IPS DF 19.7 (cell line): Measurements from ENCODE around the gene ZNF41.
"Not testable (repeated sequence)": the region's sequence is repeated elsewhere in the genome, so short reads cannot be mapped to it uniquely, and the experiment has no call there.

ENCODE experiments used
- DNase-seq: peaks from one replicate; pipeline ENCODE4 v3.0.0-alpha.2; 2013; ENCODE audit warnings: low read depth, low spot score

The ZNF41 gene

DNA sequence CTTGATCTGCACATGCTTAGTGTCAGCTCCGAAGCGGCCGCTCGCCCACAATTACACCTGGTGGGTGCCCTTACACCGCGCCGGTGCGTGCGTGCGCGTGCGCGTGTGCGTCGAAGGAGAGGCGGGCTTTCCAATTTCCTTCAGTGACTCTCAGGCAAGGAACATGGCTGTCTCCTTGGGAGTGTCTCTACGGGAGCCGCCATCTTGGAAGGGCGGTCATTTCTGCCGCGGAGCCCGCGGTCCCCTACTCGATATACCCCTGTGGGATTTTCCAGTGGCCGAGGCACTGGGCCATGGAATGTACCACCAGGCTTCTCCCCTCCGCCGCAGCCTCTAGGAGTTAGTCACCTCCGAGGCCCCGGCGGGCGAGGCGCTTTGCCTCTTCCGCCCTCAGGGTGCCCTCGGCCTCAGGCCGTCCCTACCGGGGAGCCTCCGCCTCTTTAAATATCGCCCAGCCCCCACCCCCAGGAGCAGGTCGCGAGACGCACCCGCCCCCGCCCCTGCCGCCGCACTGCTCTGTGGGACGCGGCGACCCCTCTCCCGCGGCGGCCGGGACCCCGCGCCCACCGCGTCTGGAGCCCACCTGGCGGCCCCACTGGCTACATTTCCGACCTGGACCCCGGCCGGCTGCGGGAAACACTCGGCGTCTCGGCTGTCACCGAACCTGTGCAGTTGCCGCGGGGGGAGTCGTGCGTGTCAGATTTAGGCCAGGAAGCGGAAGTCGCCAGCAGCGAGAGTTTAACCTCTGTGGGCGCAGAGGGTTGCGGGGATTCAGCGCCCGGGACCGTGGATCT lies at the start of gene ZNF41:
Gene ZNF41 (minus strand): TSS at position 711 of the 794 bp plus-strand sequence. CDS start 15,741 bp downstream, outside the sequence.
- peak; percentile 45 for DNase-seq

DNA sequence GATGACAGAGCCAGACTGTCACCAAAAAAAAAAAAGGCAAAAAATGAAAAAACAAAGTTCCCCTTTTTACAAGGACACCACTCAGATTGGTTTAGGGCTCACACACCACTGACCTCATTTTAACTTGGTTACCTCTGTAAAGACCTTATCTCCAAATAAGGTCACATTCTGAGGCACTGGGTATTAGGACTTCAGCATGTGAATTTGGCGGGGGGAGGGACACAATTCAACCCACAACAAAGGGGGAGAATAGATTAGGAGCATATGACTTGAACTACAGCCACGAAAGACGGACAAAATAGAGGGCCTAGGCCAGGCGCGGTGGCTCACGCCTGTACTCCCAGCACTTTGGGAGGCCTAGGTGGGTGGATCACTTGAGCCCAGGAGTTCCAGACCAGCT lies 47.0 kb upstream of the ZNF41 start:
- DNase-seq, result no peak

DNA sequence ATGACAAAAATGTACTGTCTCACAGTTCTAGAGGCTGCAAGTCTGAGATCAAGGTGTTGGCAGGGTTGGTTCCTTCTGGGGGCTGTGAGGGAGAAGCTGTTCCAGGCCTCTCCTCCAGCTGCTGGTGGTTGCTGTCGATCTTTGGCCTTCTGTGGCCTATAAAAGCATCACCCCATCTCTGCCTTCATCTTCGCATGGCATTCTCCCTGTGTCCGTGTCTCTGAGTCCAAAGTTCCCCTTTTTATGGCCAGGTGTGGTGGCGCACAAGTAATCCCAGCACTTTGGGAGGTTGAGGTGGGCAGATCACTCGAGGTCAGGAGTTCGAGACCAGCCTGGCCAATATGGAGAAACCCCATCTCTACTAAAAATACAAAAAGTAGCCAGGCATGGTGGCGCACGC lies 46.5 kb upstream of the ZNF41 start:
- no peak for DNase-seq

DNA sequence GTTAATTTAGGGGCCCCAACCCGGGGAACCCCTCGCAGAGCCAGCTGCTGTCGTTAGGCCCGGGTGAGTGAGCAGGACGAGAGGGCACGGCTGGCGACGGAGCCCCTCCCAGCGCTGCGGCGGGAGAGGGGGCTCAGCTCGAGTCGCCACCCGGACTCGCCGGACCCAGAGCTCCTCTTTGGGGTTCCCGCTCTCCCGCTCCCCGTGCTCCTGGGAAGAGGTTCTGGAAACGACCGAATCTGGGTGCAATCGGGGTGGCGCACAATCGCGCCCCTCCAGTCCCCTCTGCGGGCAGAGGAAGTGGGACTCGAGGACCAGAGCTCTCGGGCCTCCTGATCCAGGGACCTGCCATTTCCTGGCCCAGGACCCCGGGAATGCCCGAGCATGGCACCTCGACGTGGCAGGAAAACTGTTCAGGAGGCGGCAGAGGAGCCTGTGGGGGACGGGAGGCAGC lies 40.7 kb upstream of the ZNF41 start:
- DNase-seq, result no peak

DNA sequence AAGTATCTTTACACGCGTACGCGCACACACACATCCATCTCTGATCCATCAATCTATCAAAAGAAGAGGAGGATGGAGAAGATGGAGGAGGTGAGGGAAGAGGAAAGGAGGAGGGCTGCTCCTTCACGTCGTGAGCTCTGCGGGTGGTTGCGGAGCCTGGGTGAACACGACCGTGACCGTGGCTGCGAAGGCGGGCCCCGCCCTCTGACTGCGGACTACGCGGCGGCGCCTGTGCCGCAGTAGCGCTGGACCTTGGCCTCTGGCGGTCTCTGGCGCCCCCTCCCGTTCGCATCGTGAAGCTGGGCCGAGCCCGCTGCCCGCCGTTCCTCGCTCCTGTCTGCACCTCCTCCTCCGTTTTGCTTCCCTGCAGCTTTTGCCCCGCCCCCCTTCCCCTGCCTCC lies 40.3 kb upstream of the ZNF41 start:
- DNase-seq, result no peak

DNA sequence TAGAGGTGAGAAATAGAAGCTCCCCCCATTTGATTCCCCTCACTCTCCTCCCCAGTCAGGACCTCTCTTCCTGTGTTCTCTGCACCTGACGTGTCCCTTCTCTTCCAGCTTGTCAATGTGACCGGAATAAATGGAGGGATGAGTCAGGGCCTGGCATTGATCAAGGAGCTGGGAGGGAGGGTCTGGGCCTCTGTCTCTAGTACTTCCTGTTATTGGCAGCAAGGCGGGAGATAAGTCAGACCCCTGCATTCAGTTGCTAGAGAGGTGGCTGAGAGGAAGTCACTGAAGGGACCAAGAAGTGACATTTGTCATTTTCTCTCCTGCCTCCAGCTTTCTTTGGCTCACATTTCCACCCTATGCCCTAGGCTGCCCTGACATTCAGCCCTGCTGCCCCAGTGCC lies 35.1 kb upstream of the ZNF41 start:
- DNase-seq, result no peak

DNA sequence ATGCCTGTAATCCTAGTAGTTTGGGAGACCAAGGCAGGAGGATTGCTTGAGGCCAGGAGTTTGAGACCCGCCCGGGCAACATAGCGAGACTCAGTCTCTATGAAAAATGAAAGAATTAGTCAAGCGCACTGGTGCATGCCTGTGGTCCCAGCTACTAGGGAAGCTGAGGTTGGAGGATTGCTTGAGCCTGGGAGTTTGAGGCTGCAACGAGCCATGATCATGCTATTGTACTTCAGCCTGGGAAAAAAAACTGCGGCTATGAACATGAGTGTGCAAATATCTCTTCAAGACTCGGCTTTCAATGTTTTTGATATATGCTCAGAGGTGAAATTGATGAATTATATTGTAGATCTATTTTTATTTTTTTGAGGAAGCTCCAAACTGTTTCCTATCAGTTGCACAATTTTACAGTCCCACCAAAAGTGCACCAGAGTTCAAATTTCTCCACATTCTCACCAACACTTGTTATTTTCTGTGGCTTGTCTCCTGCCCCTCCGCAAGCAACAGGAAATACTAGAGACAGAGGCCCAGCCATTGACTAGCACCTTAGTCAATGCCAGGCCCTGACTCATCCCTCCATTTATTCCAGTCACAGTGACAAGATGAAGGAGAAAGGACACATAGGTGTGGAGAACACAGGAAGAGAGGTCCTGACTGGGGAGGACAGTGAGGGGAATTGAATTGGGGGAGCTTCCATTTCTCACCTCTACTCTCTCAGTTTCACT lies 33.1 kb upstream of the ZNF41 start:
- DNase-seq, result no peak

DNA sequence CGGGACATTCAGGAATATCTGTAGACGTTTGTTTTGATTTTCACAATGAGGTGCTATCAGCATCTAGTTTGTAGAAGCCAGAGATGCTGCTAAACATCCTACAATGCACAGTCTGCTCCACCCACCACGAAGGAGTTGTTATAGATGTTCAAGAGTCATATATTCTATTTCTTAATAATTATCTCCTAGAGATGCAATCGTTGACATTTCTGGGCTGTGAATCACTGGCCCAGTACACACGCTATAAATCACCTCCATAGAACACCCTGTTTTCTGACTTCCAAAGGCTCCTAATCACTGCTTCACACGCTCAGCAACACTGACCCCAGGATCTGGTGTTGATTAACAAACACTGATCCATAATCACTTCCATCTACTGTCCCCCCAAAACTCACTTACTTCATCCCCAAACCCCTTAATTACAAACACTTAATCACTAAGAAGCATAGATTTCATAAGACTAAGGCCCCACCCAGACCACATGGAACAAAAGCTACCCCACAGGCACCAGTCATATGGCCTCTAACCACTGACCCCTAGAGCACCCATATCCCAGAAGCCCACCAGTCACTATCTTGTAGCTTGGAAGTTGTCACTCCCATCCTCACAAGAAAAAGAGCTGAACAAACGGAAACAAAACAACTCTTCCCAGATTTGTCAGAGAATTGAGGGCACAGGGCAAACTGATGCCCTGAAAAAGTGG lies 31.7 kb upstream of the ZNF41 start:
- no peak for DNase-seq

DNA sequence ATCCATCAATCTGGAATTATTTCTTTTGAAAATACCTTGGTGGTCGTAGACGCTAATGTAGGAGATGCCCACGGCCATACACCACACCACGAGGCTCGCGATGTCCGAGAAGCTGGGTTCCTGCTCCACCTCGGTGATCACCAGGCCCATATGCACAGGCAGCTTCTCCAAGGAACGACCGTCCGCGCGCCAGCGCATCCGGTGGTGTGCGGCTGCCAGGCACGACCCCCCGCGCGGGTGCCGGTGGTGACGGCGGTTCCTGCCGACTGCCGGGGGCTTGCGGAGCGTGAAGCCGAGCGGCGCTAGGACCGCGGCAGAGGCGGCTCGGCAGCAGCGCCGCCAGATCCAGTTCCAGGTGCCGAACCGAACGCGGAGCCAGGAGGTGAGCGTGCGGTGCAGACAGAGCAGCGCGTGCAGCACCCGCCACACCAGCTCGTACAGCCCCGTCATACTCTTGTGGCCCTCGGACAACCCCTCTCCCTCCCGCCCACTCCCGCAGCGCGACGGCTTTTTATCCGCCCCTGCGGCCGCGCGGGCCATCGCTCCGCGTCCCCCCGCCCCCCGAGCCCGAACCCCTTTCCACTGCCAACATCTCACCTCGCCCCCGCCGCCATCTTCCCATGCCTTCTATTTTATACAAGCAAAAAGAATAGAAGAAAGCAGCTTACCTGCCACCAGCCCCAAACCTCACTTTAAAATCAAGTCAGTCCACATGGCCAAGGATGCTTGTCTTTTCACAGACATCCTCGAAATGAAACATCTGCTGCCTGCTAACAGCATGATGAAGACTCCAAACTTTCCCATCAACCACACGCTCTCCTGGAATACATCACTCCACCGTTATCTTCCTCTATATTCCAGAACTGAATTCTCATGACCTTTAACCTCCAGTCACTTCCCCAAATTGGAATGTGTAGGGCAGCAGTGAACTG lies 30.3 kb upstream of the ZNF41 start:
- DNase-seq, result not testable (repeated sequence)

DNA sequence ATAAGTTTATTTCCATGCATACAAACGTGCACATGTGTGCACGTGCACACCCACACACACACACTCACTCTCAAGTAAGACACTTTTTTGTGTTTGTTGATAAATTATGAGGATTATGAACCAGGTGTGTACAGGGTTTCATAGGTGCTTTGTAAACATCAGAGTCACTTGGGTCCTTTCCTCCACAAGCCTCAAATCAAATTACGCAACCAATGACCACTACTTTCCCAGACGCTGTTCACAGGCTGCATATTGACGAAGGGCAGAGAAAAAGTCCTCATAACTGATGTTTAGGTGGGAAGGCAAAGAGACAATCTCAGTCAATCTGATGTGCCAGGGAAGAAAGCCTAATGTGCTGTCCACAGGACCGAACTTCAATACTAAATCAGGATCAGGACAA lies 29.4 kb upstream of the ZNF41 start:
- not testable (repeated sequence) for DNase-seq

DNA sequence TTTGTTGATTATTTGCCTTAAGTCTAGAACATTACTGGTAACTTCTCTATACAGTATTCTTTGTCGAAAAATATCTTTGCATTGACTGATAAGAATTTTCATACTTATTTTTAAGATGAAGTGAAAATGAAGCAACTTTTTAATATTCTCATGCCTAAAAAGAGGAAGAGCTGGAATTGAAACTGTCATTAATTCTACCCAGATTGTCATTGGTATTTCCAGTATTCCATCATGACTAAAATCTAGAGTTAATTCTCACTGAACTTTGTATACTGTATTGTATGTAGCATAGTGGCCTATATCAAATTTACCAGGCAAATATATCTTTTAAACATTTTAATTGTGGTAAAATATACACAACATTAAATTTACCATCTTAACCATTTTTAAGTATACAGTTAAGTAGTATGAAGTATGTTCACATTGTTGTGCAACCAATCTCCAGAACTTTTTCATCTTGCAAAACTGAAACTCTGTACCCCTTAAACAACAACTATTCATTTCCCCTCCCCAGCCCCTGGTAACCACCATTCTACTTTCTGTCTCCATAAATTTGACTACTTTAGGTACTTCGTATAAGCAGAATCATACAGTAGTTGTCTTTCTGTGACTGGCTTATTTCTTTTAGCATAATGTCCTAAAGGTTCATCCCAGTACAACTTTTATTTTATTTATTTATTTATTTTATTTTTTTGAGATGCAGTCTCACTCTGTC lies 24.3 kb upstream of the ZNF41 start:
- DNase-seq, result no peak

DNA sequence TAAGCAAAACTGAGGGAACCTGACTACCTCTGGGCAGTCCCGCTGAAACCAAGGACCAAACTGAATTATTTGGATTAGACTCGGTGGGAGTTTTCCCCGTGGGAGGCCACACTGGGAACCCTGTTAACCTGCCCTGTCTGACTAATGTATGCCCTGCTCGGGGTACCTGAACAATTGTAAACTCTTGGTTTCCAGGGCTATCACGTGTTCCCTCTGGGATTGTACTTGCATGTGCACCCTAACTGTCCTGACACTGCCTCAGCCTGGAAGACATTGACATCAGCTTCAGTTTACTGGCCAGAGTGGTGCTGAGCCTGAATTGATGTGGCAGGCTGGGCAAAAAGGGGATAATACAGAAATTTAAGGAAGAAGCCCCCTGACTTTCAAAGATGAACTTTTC lies 20.1 kb upstream of the ZNF41 start:
- no peak for DNase-seq

DNA sequence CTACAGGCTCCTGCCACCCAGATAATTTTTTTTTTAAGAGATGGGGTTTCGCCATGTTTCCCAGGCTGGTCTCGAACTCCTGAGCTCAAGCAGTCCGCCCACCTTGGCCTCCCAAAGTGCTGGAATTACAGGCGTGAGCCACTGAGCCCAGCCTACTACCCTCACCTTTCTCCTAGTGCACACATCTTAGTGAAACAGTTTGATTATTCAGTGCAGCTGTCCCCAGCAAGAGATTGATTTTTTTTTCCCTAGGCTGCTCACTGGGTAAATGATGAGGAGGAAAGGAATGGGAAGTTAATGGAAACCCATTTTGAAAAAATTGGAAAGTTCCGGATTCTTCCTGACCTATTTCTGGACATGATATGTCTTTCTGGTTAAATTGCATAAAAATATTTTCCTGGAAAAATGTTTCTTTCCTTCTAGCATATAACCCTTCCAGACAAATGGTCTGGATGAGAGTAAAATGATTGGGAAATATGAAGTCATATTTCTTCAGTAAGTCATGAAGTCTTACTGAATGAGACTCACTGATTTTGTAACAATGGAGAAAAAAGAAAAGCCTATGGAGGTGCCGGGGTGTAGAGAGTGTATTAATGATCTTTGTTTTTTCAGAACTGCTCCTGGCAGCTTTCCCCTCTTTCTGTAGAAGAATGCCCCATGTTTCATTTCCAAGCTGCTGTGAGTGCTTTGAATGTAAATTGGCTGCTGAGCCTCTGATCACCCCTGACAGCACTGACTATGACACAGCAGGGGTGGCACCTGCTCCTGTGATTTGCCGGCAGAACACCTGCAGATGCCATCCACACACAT lies 19.5 kb upstream of the ZNF41 start:
- DNase-seq, result no peak

DNA sequence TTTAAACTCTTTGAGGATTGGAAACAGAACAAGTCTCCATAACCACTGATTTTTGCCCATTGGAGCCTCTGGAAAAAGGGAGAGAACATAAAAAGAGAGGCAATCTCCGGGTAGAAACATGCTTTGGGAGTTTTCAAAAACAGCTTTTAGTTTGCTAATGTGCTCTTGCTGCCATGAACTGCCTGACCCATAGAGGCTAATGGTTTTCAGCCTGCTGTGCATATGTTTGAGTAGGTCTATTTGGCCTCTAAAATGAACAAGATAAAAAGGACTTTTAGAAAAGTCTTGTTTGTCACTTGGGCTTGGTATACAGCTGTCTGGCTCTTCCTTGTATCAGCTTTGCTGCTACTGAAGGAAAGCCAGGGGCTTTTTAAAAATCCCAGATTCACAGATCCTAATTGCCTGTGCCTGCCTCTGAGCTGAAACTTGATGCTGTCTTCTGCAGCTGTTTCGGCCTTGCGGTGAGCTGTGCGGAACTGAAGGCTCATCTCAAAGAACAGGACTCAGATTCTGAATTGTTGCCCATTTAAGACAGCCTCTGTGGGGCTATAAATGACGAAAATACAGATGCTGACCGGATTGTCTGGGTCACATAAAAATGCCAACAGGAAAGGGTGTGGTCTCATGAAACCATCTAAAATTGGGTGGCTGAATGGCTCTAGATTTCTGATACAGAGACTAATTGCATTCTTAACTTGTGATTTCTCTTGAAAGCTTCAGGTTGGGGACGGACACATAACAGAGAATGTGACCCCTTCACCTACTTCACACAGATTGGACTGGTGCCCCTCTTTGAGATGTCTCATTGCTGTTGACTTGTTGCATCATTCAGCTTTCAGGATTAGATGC lies 18.4 kb upstream of the ZNF41 start:
- no peak for DNase-seq

DNA sequence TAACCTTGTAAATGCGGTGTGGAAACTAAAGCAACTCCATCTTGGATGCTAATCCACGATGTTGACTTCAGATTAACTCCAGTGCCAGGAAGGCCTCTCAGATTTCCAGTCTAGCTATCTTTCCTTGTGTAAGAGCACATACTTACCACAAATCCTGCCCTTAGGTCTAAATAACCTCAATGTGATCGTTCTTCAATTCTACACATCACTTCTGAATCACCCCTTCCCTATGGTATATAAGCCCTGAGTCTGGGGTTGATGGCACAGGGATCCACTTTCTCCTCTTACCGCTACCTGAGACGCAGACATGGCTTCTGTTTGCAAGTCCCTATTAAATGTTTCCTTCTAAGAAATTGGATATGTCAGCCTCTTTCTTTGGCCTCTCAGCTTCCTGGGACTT lies 17.5 kb upstream of the ZNF41 start:
- DNase-seq, result no peak

DNA sequence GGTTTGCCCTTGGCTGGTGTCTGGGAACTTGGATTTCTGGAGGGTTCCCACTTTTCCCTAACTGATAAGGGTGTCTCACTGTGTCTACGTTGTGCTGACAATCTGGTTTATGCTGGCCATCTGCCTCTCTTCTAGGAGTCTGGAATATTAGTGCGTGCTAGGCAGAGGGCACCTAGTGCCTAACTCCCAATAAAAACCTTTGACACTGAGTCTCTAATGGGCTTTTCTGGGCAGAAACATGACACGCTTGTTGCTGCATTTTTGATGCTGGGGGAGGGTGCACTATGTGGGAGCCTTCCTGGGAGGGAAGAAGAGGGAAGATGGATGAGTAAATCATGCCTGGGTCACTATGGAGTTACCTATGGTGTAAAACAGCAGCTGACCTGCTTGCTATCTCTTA lies 16.3 kb upstream of the ZNF41 start:
- DNase-seq, result no peak

DNA sequence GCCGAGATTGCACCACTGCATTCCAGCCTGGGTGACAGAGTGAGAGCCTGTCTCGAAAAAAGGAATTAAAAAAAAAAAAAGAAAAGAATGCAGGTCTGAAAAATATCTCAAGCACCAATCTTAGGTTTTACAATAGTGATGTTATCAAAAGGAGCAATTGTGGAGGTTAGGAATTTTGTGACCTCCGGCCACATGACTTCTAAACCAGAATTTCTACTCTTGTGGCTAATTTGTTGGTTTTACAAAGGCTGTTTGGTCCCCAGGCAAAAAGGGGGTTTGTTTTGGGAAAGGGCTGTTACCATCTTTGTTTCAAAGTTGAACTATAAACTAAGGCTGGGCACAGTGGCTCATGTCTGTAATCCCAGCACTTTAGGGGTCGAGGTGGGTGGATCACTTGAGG lies 15.4 kb upstream of the ZNF41 start:
- DNase-seq, result no peak

DNA sequence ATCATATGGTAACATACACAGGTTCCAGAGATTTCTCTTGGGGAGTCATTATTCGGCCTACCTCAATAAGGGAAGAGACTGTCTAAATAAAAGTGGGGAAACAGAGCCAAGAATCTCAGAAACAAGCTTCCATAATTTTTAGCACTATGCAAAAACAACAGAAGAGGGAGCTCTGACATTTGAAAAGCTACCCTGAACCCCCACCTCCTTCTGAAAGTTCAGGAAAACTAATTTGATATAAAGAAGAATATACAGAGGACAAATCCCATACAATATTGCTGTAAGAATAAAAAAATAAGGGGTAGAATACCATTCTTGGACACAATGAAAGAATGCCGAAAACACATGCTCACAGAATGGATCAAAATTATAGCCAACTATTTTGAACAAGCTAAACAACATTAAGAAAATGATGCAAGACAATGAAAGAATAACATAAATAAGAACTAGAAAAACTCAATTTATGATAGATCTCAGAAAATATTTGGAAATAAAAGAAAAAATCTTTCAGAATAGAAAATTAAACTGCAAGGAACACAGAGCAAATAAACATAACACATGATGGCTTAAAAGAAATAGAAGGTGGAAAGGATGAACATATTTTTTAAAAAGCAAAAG lies 14.4 kb upstream of the ZNF41 start:
- DNase-seq, result no peak
